Stimulated activated CD8-positive, alpha-beta memory T cell treated with anti-CD3 and anti-CD28 coated beads, Interleukin-4, amount 100 ng/mL, for 48 hours (primary cell): ENCODE data around the gene NPLOC4.

Source experiments
- DNase-seq: peaks from one replicate; pipeline ENCODE4 v3.0.0-alpha.2; 2020

The NPLOC4 gene

DNA sequence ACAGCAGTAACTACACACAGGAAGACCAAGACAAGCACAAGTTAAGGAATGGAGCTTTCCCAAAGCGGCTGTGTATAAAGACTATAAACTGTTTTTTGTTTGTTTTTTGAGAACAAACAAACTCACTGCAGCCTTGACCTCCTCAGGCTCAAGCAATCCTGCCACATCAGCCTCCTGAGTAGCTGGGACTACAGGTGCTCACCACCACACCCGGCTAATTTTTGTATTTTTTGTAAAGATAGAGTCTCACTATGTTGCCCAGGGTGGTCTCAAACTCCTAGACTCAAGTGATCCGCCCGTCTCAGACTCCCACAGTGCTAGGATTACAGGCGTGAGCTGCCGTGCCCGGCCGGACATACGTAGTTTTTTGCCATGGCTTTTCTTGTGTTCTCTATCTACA is 23.5 kb upstream of the NPLOC4 start:
- DNase-seq, result no peak

DNA sequence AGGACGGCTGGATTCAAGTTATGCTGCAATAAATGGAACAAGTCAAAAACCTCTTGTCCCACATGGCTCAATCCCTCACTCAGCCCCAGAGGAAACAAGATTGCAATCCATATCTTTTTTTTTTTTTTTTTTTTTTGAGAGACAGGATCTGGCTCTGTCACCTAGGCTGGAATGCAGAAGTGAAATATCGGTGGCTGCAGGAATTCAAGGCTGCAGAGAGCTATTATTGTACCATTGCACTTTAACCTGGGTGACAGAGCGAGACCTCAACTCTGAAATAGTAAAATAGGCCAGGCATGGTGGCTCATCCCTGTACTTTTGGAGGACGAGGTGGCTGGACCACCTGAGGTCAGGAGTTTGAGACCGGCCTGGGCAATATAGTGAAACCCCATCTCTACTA is 22.1 kb upstream of the NPLOC4 start:
- DNase-seq, result no peak

DNA sequence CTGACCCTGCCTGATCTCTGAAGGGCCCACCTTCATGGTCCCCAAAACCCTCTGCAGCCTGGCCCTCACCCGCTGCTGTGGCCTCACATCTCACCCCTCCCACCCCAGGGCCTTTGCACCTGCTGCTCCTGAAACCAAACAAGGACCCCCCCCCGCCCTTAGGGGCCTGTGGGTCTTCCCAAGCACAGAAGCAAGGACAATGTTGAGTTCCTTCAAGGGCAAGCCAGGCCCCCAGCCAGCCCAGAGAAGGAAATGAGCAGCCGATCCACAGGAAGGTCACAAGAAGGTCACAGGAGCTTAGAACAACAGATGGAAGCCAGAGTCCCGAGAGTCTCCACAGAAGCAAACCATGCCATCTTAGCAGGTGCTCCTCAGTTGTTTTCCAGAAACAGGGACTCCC is 19.9 kb upstream of the NPLOC4 start:
- no peak for DNase-seq

DNA sequence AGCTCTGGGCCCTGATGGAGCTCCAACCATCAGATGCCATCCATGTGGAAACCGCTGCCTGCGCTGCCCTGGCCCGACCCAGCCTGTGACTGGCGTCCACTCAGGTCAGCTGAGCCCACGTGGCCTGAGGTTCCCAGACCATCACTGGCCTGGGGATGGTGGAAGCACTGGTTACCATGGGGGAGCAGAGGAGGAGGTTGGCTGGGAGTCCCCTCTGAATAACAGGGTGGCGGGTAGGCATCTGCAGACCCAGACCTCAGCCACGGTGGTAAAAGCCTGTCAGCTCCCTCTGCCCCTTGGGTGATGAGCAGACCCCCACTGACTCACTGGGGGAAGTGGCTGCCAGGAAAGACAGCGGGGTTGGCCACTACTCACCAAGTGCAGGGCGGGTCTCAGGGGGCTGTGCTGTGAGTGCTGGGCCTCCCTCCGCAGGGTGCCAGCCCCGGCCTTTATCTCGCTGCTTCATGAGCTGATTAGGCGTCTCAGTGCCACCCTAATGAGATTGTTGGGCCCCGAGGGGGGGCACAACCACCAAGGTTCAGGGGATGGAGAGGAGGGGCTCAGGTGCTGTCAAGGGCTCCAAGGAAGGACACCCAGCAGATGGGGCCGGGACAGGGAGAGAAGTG is 19.3 kb upstream of the NPLOC4 start, which contains the start of gene PDE6G:
Gene PDE6G, minus strand, starts transcription at position 425 of the 626 bp plus-strand sequence. CDS start 3,237 bp downstream, outside the sequence.
- DNase-seq, result no peak

DNA sequence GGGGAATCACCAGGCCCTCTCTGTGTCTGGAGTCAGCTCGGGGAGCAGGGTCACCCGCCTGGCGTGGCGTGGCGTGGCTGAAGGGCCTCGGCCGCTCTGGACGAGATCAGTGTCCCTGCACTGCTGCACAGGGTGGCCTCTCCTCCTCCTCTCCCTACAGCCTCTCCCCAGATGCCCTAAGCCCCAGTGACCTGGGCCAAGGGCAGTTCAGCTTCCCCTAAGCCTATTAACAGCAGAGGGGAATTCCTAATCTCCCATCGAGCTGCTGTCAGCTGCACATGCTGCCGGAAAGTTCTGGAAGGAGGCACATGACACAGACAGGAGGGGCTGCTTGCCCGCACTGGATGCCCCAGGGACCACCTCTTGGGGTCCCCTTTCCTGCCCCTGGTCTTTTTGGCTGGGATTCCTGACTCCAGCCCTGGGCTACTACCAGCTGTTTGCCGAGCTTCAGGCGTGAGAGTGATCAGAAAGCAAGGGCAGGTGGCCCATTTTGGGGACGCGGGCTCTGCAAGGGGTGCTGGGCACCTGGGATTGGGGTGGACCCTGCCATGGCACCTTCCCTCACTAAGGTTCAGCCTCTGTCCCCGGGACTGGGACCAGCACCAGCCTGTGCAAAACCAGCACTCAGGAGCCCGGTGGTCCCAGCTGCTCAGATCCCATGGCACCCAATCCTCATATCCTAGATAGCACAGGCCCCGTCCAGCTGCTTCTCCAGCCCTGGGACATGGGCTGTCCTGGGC is 18.6 kb upstream of the NPLOC4 start:
- no peak for DNase-seq

DNA sequence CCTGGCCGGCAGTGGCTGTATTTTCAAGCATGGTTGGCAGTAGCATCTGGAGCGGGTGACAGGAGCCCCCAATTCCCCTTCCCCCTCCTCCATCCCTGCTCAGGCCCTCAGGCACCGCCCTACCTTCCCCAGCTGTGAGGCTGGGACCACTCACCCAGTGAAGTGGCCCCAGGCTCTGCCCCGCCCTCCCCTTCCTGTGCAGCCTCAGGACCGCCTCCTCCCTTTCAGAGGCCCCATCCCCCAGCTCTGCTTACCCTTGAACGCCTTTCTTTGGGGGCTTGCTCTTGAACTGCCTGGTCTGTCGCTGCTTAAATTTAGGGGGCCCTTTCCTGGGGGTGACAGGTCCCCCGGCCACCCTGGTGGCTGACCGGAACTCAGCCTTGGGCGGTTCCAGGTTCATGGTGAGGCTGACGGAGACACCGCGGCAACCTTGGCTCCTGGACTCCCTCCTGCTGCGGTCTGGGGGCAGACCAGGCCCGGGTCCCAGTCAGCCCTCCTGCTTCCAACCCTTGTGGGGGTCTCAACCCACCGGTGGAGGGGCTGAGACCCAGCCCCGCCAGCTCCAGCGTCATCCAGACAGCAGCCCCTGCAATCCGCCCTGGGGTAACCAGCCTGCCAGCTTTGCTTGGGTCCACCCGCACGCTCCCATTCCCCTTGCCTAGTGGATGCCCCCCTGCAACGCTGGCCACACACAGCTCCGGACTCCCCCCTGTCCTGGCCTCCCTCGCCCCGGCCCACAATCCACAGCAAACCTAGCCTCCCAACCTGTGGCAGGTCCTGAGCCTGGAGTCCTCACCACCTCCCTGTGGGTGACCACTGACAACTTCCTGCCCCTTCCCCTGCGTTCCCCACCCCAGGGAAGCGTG is 16.2 kb upstream of the NPLOC4 start:
- peak; percentile 52 for DNase-seq

DNA sequence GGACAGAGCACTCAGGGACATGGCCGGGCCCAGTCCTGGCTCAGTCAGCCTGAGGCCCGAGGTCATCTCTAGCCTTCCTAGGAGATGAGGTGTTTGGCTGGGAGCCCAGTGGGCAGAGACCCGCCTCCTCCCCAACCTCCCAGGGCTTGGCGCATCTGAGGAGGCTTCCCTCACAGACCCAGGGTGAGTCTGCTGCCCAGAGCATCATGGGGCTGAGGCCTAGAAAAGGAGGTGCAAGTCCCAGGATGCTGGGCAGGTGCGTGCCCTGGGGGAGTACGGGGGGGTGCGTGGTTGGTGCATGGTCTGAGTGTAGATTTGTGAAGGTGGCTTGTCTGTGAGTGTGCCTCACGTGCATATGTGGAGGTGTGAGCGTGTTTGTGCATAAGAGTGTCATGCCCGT is 14.8 kb upstream of the NPLOC4 start:
- no peak for DNase-seq

DNA sequence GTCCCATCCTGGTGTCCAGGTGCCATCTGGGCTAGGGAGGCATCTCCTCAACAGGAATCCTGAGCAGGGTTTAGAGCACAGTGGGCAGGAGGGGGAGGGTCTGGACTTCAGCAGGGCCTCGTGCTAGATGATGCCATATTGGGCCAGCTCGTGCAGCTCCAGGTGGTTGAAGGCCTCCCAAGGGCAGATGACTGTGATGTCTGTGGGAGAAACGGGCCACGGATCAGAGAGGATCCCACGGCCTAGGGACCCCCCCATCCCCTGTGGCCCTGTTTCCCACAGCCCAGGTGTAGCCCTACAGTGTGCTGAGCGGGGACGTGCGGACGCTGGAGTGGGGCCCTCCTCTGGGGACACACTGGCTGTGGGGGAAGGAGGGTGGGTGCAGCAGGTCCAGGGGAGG is 14.0 kb upstream of the NPLOC4 start:
- no peak for DNase-seq

DNA sequence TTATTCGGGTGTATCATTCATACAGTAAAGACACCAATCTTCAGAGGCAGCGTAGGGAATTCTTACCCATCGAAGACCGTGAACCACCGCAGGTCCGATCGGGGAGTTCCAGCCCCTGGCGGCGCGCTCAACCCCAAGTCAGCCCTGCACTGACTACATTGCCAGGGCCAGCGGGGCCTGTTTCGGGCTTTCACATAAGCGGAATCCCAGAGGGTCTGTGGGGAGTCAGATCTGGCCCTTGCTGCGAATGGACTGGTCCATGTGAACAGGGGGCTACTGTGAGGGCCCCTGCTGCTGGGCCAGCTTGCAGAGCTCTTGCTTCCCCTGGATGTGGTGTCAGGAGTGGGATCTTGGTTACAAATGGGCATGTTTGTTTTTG is 11.8 kb upstream of the NPLOC4 start:
- DNase-seq, result no peak

DNA sequence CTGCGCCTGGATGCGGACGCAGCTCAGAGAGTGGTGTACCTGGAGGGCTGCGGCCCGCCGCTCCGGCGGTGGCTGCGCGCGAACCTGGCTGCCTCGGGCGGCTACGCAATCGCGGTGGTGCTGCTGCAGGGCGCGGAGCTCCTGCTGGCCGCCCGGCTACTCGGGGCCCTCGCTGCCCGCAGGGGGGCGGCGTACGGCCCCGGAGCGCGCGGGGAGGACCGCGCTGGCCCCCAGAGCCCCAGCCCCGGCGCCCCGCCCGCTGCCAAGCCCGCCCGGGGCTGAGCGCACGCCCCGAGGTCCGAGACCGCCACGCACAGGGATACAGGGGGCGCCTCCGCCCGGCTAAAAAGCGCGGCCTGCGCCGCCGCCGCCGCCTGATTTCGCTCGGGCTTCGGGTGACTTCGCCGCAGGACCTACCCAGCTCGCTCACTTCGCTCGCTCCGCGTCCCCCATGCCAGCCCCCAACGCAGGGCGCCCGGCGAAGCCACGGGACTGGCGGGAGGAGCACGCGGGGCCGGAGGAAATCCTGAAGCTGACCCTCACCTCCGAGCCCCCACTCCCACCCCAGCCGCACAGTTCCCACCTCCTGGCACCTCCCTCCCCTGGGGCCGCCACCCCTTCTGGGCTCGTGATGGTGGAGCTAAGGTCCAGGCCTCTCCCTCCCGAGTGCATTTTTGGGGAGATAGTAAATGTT is 11.2 kb upstream of the NPLOC4 start:
- no peak for DNase-seq

DNA sequence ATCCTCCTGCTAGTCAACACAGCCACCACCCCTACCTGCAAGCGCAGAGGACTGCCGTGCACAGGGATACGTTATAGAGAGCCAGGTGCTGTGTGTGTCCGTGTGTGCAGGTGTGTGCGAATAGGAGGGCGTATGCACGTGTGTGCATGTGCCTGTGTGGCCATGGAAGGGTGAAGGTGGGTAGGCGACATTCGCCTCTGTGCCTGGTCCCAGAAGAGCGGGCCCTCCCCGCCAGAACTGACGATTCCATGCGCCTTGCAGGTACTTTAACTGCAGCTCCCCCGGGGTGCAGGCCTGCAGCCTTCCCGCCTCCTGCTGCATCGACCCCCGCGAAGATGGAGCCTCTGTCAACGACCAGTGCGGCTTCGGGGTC is 10.7 kb upstream of the NPLOC4 start:
- no peak for DNase-seq

DNA sequence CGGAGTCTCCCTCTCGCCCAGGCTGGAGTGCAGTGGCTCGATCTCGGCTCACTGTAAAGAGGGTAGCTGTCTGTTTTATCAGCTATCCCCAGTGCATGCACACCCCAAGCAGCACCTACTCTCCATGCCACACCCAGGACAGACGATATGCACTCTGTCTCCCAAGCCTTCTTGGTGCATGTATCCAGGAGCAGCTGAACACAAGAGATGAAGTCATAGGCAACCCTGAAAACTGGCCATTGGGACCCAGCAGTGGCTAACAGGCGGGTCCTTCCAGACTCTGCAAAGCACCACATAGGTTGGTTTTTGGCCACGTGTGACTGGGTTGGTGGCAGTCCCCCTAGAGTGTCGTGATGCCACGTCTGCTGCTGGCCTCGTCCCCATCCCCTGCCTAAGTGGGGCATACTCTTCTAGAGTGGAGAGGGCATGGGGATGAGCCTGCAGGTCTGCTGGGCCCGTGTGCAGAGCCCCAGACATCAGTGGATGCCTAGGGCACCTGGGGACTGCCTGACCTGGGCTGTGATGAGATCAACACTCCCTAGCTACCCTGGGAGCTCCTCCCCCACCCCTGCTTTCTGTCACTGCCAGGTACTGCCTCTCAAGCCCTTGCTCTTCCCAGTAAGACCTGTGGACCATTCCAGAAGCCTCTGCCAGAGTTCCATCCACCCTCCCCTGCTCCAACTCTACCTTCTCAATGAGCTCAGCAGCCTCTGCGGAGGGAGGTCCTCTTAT is 10.1 kb upstream of the NPLOC4 start:
- no peak for DNase-seq

DNA sequence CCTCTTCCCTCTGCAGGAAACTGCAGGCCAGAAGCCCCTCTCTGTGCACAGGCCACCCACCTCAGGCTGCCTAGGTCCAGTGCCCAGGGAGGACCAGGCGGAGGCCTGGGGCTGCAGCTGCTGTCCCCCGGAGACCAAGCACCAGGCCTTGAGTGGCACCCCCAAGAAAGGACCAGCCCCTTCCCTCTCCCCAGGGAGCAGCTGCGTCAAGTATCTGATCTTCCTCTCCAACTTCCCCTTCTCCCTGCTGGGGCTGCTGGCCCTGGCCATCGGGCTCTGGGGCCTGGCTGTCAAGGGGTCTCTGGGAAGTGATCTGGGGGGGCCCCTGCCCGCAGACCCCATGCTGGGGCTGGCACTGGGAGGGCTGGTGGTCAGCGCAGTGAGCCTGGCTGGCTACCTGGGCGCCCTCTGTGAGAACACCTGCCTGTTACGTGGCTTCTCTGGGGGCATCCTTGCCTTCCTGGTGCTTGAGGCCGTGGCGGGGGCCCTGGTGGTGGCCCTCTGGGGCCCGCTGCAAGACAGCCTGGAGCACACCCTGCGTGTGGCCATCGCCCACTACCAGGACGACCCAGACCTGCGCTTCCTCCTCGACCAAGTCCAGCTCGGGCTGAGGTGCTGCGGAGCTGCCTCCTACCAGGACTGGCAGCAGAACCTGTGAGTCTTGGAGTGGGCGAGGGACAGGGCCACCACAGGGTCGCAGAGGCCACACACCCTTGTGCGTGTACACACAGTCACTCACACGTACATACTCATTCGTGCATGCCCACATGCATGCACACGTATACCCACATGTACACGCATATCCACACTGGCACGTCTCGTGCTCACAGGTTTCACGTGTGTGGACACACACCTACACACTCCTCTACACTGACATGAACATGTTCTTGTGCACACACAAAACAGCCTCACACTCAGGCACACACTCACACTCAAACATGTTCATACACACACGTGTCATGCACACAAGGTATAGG is 8.4 kb upstream of the NPLOC4 start:
- no peak for DNase-seq

DNA sequence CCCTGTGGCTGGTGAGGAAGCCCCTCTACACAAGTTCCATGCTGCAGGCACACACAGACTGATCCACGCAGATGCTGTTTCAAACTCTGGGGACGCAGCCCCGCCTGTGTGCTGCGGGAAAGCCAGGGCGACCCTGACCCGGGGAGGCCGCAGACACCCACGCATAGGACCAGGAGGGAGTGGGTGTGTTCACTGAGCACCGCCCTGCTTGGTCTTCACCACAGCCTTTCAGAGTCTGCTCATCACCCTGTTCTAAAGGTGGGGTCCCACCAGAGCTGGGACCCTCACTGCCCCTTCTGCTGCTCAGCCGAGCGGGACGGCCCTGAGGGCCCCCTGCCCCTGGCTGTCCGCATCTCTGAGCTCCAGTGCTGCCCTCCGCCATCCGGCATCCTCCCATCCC is 7.6 kb upstream of the NPLOC4 start:
- no peak for DNase-seq

DNA sequence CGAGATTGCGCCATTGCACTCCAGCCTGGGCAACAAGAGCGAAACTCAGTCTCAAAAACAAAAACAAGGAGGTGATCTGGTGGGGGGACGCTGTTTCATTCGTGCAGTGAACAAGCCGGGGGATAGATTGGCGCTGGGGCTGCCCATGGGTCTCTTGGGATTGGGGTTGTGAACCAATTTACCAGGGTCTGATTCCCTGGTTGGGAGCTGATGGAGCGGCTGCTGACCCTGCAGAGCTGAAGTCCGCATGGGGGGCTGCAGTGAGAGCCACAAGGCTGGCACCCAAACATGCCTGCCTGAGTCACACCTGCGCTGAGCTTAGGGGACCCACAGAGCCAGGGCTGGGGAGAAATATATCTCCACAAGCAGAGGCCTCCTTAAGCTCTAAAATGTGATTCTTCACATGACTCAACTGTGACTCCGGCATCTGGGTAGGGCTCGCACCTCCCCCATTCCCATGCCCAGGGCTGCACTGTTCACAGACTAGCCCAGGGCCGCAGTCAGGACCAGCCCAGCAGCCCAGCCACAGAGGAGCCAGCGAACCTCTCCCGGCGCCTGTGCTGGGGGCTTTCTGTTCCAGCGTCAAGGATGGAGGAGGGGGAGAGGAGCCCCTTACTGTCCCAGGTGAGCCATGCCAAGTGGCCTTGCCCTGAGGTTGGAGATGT is 5.0 kb upstream of the NPLOC4 start:
- DNase-seq, result no peak

DNA sequence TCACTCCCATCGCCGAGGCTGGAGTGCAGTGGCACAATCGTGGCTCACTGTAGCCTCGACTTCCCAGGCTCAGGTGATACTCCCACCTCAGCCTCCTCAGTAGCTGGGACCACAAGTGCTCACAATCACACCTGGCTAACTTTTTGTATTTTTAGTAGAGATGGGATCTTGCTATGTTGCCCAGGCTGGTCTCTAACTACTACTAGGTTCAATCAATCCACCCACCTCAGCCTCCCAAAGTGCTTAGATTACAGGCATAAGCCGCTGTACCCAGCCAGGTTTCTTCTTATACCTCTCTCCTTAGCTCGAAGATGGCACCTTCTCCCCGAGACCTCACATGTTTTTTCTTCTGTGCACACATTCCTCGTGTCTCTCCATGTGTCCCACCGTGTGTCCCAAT is 3.1 kb upstream of the NPLOC4 start:
- no peak for DNase-seq

DNA sequence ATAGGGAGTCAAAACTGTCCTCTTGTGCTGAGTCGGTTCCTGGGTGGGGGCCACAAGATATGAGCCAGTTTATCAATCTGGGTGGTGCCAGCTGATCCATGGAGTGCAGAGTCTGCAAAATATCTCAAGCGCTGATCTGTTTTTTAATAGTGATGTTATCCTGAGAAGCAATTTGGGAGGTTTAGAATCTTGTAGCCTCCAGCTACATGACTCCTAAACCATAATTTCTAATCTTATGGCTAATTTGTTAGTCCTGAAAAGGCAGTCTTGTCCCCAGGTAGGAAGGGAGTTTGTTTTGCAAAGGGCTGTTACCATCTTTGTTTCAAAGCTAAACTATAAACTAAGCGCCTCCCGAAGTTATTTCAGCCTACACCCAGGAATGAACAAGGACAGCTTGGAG is 1.8 kb upstream of the NPLOC4 start:
- DNase-seq, result no peak

DNA sequence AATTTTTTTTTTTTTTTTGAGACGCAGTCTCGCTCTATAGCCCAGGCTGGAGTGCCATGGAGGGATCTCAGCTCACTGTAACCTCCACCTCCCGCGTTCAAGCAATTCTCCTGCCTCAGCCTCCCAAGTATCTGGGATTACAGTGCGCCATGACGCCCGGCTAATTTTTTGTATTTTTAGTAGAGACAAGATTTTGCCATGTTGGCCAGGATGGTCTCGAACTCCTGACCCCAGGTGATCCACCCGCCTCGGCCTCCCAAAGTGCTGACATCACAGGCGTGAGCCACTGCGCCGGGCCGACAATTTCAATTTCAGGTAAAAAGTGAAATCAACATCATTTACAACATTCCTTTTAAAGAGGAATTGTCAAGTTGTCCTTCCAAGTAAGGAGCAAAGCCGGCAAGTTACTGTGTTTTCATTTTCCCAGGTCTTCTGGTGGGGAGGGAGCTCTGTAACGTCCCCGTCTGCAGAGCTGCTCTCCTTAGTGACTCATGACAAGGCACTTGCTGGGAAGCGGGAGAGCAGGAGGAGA is 873 bp downstream of the NPLOC4 start:
- DNase-seq, result no peak

DNA sequence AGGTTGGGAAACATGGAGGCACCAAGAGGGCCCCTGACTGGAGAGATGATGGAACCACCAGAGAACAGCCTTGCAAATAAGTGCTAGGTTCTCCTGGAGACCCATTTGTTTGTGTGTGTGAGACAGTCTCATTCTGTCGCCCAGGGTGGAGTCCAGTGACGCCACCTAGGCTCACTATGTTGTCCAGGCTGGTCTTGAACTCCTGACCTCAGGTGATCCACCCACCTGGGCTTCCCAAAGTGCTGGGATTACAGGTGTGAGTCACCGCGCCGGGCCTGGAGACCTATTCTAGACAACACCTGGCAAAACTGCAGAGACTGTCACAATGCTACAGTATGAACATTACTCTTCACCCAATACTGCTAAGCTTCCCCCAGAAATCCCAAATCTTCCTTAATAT is 1.5 kb downstream of the NPLOC4 start:
- no peak for DNase-seq

DNA sequence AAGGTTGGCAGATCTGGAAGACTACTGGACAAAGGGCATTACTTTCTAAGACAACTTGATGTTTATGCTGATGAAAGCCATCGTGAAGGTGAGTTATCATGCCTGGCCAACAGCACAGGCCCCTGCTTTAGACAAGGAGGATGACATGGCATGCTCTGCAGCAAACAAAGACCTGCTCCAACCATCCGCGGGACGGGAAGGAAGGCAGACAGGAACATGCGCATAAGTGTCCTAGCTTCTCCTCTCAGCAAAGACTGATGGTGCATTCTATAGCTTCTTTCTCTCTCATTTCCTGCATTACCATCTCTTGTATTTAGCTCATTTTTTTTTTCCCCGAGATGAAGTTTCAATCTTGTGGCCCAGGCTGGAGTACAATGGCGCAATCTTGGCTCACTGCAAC is 5.4 kb downstream of the NPLOC4 start:
- no peak for DNase-seq

DNA sequence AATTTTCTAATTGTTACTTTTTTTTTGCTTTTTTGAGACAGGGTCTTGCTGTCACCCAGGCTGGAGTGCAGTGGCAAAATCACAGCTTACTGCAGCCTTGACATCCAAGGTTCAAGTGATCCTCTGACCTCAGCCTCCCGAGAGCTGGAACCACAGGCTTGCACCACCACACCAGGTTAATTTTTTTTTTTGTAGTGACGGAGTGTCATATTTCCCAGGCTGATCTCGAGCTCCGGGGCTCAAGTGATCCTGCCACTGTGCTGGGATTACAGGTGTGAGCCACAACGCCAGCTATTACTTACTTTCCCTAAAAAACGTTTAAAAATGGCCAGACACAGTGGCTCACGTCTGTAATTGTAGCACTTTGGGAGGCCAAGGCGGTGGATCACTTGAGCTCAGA is 6.6 kb downstream of the NPLOC4 start:
- DNase-seq, result no peak
